Muscle of back (tissue), 11 donors: ENCODE results near the gene PTGES3. TPM values are rescaled to one million over a fixed set of nuclear protein-coding genes. Genes with fewer than 3 reads are reported as not detected.
A peak's percentile ranks its signal among the peaks of the same experiment; 100 is the strongest.

ENCODE experiments used
- DNase-seq, 3 donors: peaks; one replicate each; pipeline versions ENCODE4 v3.0.0 to v3.0.0-alpha.2; 2013
- polyA plus RNA-seq, 10 donors: library from polyadenylated mRNA; unstranded; fragments of 120-200 nt; gene quantifications; one replicate each; pipeline ENCODE4 v1.2.1, GENCODE V29; 2013; ENCODE audit not compliant: insufficient read length in 10 of 10

The PTGES3 gene
- polyA plus RNA-seq, 10 donors, result 180 to 247 (median 202) TPM

DNA sequence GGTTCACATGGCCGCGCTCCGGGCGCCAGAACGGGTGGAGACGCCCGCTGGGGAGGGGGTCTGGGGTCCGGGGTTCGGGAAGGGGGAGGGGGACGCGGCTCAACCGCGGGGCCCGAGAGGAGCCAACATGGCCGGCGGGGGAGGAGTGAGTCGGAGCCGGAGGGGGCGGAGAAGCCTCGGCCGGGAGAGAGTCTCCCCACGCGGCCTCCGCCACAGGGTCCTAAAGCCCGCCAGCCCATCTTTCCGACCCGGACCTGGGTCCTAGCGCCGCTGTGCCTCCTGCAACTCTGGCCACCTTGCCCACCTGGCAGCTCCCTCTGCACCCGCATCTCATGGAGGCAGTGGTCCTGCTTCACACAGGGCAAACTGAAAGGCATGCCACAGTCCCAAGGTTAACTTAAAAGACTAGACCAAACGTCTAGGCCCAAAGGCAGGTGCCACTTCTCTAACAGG is 57.9 kb downstream of the PTGES3 start, which contains the start of gene BAZ2A:
Gene BAZ2A, minus strand, starts transcription at position 147 of the 453 bp plus-strand sequence. CDS start 12,796 bp downstream, outside the sequence.
- peak; percentile 85 to 95 (median 91) for DNase-seq

DNA sequence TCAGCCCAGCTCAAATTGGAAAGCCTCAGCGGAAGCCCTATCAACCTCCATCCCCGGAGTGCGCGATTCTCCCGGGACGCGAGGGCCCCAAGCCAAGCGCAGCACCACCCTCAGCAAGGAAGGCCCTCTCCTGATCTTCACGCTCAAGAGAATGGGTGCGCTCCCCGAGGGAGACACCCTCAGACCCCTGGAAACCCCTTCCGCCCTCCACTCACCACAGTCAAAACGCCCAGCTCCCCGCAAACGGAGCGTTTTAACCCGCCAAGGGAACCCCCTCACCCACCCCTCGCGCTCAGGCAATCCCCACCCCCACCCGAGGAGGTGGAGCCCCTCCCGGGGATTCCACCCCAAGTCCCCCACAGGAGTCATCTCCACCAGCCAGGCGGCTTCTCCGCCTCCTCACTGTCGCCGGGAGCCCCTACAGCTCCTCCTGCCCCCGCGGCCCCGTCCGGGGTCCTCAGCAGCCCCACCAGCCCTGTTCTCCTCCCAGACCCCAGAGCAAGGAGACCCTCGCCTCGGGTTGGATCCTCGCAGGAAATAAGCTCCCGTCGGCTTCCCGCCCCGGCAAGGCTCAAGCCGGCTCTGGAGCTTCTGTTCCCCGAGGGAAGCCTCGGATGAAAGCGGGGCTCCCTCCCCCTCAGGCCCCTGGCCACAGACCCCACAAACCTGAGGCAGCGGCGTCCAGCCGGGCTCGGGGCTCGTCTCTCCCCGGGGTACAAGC is 58.5 kb downstream of the PTGES3 start:
- peak in 1 of 3 donors; percentile 25 for DNase-seq

DNA sequence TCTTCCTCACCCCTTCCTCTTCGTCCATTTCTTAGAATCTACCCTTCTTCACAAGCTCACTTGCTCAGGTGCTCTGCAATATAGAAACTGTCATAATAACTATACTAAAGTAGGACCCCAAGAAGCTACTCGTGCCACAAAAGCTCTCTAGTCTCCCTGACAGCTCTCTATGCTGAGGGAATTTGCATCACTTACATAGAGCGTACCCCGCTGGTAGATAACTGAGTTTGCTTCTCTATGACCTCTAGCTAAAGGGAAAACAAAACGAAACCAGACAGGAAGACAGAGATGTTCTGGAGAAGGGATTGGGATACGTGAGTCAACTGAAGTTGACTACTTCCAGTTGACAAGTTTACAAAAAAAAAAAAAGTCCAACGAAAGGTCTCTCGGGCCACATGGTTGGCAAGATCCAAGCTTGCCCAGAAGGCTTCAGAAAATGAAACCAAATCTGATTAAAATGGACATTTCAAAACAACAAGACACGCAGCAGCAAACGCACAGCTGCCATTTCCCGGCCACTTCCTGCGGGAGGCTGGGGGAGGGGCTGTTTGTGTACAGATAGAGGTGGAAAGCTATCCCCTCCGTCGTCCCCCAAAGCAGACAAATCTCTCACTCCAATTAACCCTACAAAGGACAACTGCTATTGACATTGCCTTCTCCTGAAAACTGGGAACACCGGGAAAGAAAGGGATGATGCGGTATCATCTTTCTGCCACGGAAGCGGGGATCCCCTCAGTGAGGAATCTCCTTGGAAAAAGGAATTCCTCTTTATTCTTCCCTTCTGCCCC is 59.2 kb downstream of the PTGES3 start:
- DNase-seq, result peak; percentile 53 to 88 (median 78)

DNA sequence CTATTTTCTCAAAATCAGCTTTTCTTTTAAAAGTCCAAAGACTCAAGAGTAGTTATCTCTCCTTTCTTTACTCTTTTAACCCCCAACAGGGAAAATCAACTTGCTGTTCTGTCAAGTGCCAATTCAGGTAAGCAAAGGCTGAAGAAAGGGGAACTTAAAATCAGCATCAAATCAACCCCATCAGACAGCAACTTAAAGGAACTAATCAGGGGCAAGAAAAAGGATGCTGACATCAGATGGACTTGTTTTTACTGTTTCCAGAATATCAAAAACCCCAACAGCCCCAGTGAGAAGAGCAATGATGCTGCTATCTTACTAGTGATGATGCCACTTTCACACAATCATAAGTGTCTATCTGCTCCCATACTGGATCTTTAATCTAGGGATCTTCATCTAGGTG is 61.4 kb downstream of the PTGES3 start:
- no peak for DNase-seq

DNA sequence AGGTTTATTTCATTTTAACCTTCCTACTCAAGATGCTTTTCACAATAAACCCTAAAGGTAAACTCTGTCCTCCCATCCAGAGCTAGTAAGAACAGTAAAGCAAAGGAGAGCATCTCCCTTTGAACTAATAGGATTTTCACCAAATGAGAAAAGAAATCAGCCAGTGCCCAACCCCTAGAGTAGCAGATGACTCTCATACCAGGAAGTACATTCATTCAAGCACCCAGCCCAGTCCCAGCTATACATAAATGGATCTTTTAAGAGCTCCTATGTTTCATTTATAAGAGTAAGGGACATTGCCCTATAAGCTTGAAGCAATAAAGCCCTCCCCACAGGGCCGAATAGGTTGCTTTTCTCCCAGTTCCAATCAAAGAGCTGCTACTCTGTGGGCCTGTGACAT is 65.5 kb downstream of the PTGES3 start:
- DNase-seq, result no peak

DNA sequence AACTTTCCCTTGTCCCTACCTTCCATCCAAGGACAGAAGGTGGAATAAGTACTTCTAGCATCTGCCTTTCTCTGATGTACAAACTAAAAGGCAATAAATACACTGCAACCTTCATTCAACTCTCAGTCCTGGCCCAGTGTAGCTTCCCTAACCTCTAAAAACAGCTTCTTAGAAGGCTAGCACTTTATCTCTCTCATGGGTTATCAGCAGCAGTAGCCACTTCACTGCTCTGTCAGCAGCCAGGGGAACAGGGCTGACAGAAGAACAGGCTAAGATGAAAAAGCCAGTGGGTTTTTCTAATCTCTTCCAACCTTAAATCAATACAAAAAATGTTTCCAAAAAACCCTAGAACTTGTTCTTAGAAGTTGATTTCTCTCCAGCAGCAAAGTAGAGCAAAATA is 71.2 kb downstream of the PTGES3 start:
- DNase-seq, result no peak

DNA sequence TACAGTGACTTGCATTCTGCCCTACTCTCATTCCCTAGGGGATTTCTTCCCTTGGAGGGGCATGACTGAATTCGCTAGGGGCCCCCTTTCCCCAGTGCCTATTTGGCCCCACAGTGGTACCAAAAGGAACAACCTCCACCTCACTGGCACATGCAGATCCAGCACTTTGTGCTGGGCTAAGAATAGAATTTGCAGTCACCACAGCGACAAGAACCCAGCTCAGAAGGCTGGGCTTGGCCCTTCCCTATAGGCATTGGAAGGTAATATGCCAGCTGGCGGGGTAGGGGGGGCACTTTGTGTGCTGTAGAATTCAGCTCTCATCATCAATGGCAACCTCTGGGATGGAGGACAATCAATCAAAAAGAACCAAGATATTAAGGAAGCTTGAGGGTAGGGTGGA is 71.8 kb downstream of the PTGES3 start:
- no peak for DNase-seq

DNA sequence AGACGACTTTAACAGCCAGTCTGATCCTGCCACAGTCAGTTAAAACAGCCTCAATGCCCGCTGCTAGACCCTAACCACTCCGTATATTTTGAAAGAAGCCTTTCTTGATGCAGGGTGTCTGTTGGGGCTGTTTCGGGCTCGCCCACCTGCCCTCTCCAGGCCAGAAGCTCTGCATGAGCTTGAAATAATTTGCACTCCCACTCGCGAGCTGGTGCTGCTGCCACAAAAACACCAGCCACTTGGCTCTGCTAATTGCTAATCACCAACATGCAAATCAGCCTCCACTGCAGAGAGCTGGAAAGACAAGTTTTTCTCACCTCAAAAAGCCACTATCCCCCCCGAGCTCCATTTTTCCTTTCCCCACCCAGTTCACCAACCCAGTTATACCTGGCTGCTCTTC is 73.5 kb downstream of the PTGES3 start:
- no peak for DNase-seq

Other genes starting within 250 kb of the PTGES3 start
- gene TIMELESS, start 238.9 kb downstream of the PTGES3 start, polyA plus RNA-seq, result 10 to 100 TPM; 11.5 to 22.6 (median 14.6) TPM
- gene MIP, start 233.6 kb downstream of the PTGES3 start, polyA plus RNA-seq, result under 1 TPM in 1 of 10 donors, not detected in 9; 0.07 TPM
- gene SPRYD4, start 219.7 kb downstream of the PTGES3 start, polyA plus RNA-seq, result 1 to 10 TPM; 1.3 to 3.3 (median 1.8) TPM
- under 1 TPM in 5 of 10 donors, not detected in 5; 0.15 to 0.39 (median 0.19) TPM for gene GLS2, start 200.1 kb downstream of the PTGES3 start, polyA plus RNA-seq
- gene RBMS2, start 166.5 kb downstream of the PTGES3 start, polyA plus RNA-seq, result 10 to 100 TPM; 17.1 to 37.6 (median 28.7) TPM
- gene BAZ2A, start 58.0 kb downstream of the PTGES3 start, polyA plus RNA-seq, result 10 to 100 TPM; 24.6 to 60.1 (median 37.7) TPM
- 100 to 1,000 TPM; 633 to 783 (median 709) TPM for gene ATP5F1B, start 42.3 kb downstream of the PTGES3 start, polyA plus RNA-seq
- 1,000 to 10,000 TPM; 1,587 to 2,391 (median 1,893) TPM for gene NACA, start 37.0 kb upstream of the PTGES3 start, polyA plus RNA-seq
- 10 to 100 TPM in 9 of 10 donors, 1 to 10 TPM in 1; 9.0 to 15.2 (median 11.6) TPM for gene PRIM1, start 64.0 kb upstream of the PTGES3 start, polyA plus RNA-seq
- under 1 TPM; 0.18 to 0.86 (median 0.29) TPM for gene HSD17B6, start 75.0 kb upstream of the PTGES3 start, polyA plus RNA-seq
- gene SDR9C7, start 246.1 kb upstream of the PTGES3 start, polyA plus RNA-seq, result under 1 TPM; 0.12 to 0.77 (median 0.35) TPM